ENCODE results near the gene ATP6V0D1.

The ATP6V0D1 gene

DNA sequence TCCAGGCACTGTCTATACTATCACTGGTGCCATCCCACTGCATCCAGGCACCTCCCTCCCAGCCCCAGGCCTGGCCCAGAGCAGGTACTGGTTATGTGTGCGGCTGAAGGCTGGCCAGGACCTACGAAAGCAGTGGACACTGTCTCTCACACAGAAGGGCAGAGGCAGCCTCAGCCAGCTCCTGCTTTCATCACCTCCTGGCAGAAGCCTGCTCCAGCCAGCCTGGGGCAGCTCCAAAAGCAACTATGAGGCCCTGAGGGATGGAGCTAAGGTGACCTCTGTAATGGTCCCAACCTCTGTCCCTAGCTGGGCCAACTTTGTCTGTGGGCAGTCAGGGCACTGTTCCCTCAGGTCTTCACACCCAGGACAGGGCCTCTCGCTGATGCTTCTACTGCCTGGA lies 31.2 kb downstream of the ATP6V0D1 start:
- Mint-ChIP-seq H3K27ac (peak overlapping the region; percentile 60), H3K4me3 (no peak overlapping the region)
- DNase-seq, result no peak

DNA sequence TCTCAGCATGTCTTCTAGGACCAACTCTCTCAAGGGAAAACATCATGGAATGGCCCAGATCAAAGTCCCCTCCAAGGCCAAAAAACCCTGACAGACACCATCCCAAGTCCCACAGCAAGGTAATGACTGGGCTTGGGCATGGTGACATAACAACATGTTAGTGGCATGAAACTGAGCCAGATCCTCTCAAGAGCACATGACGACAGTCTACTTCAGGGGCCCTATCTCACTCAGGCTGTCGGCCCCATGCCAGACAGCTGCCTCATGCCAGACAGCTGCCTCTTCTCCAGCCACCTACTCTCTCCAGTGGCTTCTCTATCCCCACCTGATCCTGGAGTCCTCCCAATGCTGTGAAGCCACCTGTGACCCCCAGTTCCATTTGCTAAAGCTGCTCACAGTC lies 31.6 kb downstream of the ATP6V0D1 start:
- Mint-ChIP-seq H3K36me3 (ENCODE audit: low read depth) (peaks cover 21% of the 10 kb centered on the region), H3K27me3 (ENCODE audit: low read depth, poor library complexity) (peaks cover 5% of the 10 kb centered on the region), H3K27ac (peak overlapping the region; percentile 60), H3K4me3 (no peak overlapping the region), H3K9me3 (no peaks in the 10 kb centered on the region), H3K4me1 (peaks cover 66% of the 10 kb centered on the region)
- TF ChIP-seq, protein P1, sequence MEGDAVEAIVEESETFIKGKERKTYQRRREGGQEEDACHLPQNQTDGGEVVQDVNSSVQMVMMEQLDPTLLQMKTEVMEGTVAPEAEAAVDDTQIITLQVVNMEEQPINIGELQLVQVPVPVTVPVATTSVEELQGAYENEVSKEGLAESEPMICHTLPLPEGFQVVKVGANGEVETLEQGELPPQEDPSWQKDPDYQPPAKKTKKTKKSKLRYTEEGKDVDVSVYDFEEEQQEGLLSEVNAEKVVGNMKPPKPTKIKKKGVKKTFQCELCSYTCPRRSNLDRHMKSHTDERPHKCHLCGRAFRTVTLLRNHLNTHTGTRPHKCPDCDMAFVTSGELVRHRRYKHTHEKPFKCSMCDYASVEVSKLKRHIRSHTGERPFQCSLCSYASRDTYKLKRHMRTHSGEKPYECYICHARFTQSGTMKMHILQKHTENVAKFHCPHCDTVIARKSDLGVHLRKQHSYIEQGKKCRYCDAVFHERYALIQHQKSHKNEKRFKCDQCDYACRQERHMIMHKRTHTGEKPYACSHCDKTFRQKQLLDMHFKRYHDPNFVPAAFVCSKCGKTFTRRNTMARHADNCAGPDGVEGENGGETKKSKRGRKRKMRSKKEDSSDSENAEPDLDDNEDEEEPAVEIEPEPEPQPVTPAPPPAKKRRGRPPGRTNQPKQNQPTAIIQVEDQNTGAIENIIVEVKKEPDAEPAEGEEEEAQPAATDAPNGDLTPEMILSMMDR (IDR thresholded peaks at IDR 0.05), result no peak
- DNase-seq, result no peak

More for the DNA sequence above, 31.2 kb downstream of the ATP6V0D1 start:
- Mint-ChIP-seq H3K27me3 (ENCODE audit: low read depth, poor library complexity) (peaks cover 5% of the 10 kb centered on the region), H3K9me3 (no peaks in the 10 kb centered on the region), H3K36me3 (ENCODE audit: low read depth) (peaks cover 21% of the 10 kb centered on the region), H3K4me1 (peaks cover 66% of the 10 kb centered on the region)
- TF ChIP-seq, protein P1 (IDR thresholded peaks at IDR 0.05), result no peak

DNA sequence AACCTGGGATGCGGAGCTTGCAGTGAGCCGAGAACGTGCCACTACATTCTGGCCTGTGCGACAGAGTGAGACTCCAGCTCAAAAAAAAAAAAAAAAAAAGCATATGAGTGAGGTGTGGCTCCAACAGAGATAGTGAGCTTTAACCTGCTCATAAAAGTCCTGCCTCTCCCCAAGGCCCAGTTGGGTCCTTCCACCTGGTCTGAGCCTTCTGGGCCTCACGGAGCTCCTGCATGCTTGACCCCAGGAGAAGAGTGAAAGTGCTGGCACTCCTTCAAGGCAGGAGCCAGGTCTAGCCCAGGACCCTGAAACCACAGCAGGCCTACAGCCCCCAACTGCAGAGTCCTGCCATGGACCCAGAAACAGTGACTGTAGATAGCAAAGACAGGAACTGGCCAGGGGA lies 32.4 kb downstream of the ATP6V0D1 start:
- Mint-ChIP-seq H3K4me3 (no peak overlapping the region), H3K27me3 (ENCODE audit: low read depth, poor library complexity) (peaks cover 5% of the 10 kb centered on the region), H3K36me3 (ENCODE audit: low read depth) (peaks cover 21% of the 10 kb centered on the region), H3K4me1 (peaks cover 64% of the 10 kb centered on the region), H3K27ac (no peak overlapping the region), H3K9me3 (no peaks in the 10 kb centered on the region)
- no peak for DNase-seq
- TF ChIP-seq, protein P1 (IDR thresholded peaks at IDR 0.05), result no peak

DNA sequence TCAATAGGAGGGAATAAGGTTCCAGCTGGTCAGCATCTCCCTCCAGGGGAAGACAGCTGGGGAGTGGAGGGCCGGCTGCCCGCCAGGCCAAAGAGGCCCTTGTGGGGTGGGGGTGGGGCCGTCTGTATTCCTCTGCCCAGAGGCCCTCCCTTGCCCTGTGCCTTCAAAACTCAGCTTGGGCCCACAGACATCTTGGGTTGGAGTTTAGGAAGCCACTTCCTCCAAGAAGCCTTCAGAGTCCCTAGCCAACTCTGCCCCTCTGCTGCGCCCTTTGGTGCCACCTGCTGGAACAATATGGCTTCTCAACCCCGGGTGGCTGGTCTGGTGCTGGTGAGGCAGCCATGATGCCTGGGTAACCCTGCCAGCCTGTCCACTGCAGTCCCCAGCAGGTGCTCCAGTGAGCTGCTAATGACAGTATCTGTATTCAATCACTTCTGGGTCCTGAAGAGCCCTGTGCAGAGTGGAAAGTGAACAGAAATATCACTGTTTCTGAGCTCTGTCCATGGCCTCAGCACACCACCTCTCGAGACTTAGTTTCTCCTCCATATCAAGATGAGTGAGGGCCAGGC lies 33.4 kb downstream of the ATP6V0D1 start:
- TF ChIP-seq, protein P1 (IDR thresholded peaks at IDR 0.05), result no peak
- H3K27ac Mint-ChIP-seq, result no peak overlapping the region
- H3K9me3 Mint-ChIP-seq, result no peaks in the 10 kb centered on the region
- DNase-seq, result no peak
- peaks cover 21% of the 10 kb centered on the region for H3K36me3 Mint-ChIP-seq (ENCODE audit: low read depth)
- peaks cover 5% of the 10 kb centered on the region for H3K27me3 Mint-ChIP-seq (ENCODE audit: low read depth, poor library complexity)
- H3K4me3 Mint-ChIP-seq, result no peak overlapping the region
- H3K4me1 Mint-ChIP-seq, result peaks cover 65% of the 10 kb centered on the region

DNA sequence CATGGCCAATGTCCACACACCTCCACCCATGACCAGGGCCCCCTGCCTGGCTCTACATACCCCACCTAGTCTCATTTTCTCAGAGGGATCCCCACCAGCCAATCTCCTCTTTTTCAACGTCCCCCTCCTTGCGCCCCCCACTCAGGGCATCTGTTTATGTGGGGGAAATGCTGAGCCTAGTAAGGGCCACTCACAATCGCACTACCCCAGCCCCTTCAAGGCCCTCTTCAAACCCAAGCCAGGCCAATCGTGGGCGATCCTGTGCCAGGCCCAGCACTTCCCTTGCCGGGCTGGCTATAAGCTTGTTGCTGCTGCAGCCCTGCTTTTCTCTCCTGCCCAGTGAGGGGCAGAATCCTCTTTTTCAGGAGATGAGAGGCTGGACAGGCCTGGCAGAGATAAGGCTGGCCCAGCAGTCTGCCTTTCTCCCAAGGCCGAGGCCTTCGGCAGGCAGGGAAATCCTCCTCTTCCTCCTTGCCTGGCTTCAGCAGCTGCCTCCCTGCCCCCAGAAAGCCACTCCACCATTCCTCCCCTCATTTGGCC lies 33.9 kb downstream of the ATP6V0D1 start:
- Mint-ChIP-seq H3K36me3 (ENCODE audit: low read depth) (peaks cover 21% of the 10 kb centered on the region), H3K27ac (peak overlapping the region; percentile 95), H3K4me1 (peaks cover 70% of the 10 kb centered on the region), H3K27me3 (ENCODE audit: low read depth, poor library complexity) (peaks cover 5% of the 10 kb centered on the region), H3K4me3 (no peak overlapping the region), H3K9me3 (no peaks in the 10 kb centered on the region)
- no peak for DNase-seq
- TF ChIP-seq, protein P1 (IDR thresholded peaks at IDR 0.05), result no peak

Data from nephron progenitor cell (in vitro differentiated cells).